Osteocyte (in vitro differentiated cells): Measurements from ENCODE around the gene DHX30. TPM values are rescaled to one million over a fixed set of nuclear protein-coding genes. Genes with fewer than 3 reads are reported as not detected.
A peak's percentile ranks its signal among the peaks of the same experiment; 100 is the strongest.
"Not testable (repeated sequence)": the region's sequence is repeated elsewhere in the genome, so short reads cannot be mapped to it uniquely, and the experiment has no call there.

Experiments used
- DNase-seq: peaks from one replicate; pipeline ENCODE4 v3.0.0; 2021; ENCODE audit warnings: mixed read lengths; ENCODE audit not compliant: unreplicated experiment; ENCODE audit errors: extremely low spot score
- H3K27ac Mint-ChIP-seq: one replicate; pipeline ENCODE4 v1.8.0; 2021; ENCODE audit warnings: mild to moderate bottlenecking, mixed read lengths; ENCODE audit not compliant: unreplicated experiment
- H3K27me3 Mint-ChIP-seq: one replicate; pipeline ENCODE4 v1.8.0; 2021; ENCODE audit warnings: mixed read lengths; ENCODE audit not compliant: unreplicated experiment
- H3K36me3 Mint-ChIP-seq: one replicate; pipeline ENCODE4 v1.8.0; 2021; ENCODE audit warnings: mixed read lengths; ENCODE audit not compliant: unreplicated experiment
- H3K4me1 Mint-ChIP-seq: one replicate; pipeline ENCODE4 v1.8.0; 2021; ENCODE audit warnings: mixed read lengths; ENCODE audit not compliant: unreplicated experiment
- H3K4me3 Mint-ChIP-seq: one replicate; pipeline ENCODE4 v1.8.0; 2021; ENCODE audit warnings: mild to moderate bottlenecking, moderate library complexity, mixed read lengths; ENCODE audit not compliant: unreplicated experiment
- H3K9me3 Mint-ChIP-seq: one replicate; pipeline ENCODE4 v1.8.0; 2021; ENCODE audit warnings: mixed read lengths; ENCODE audit not compliant: unreplicated experiment
- CTCF ChIP-seq: fragments of 200-600 bp; sonication (generic); IDR thresholded peaks from 2 replicates; pipeline ENCODE4 v1.5.0; 2021; ENCODE audit warnings: antibody characterized with exemption, mild to moderate bottlenecking, moderate library complexity
- total RNA-seq: library from RNA; stranded (reverse); gene quantifications from 2 replicates; pipeline ENCODE4 v1.2.1, GENCODE V29; 2021

DHX30 gene
- total RNA-seq, 1 donor from 2014 or later, result 78.9 TPM

- Mint-ChIP-seq H3K9me3 (no peaks in the 10 kb centered on the region), H3K4me3 (no peak overlapping the region), H3K27me3 (no peaks in the 10 kb centered on the region), H3K36me3 (peaks cover 16% of the 10 kb centered on the region), H3K27ac (no peak overlapping the region), H3K4me1 (peaks cover 7% of the 10 kb centered on the region)
- TF ChIP-seq CTCF, result peak; percentile 11
- DNase-seq, result no peak
Measured at GRCh38 chr3:47882338-47882737, 79.4 kb downstream of the DHX30 start.

- H3K27me3 Mint-ChIP-seq, result no peaks in the 10 kb centered on the region
- no peak for TF ChIP-seq CTCF
- no peak overlapping the region for H3K4me3 Mint-ChIP-seq
- no peaks in the 10 kb centered on the region for H3K9me3 Mint-ChIP-seq
- DNase-seq, result no peak
- no peaks in the 10 kb centered on the region for H3K4me1 Mint-ChIP-seq
- no peak overlapping the region for H3K27ac Mint-ChIP-seq
- peaks cover 30% of the 10 kb centered on the region for H3K36me3 Mint-ChIP-seq
Measured at GRCh38 chr3:47884603-47885002, 81.7 kb downstream of the DHX30 start.

GRCh38 chr3:47885168-47885567, 82.2 kb downstream of the DHX30 start:
- Mint-ChIP-seq H3K4me3 (no peak overlapping the region), H3K36me3 (peaks cover 35% of the 10 kb centered on the region), H3K27me3 (no peaks in the 10 kb centered on the region), H3K9me3 (no peaks in the 10 kb centered on the region), H3K4me1 (peaks cover under 1% of the 10 kb centered on the region), H3K27ac (no peak overlapping the region)
- no peak for DNase-seq
- TF ChIP-seq CTCF, result no peak

GRCh38 chr3:47887991-47888390, 85.1 kb downstream of the DHX30 start:
- H3K4me3 Mint-ChIP-seq, H3K27me3 Mint-ChIP-seq, H3K27ac Mint-ChIP-seq, H3K9me3 Mint-ChIP-seq, DNase-seq, H3K4me1 Mint-ChIP-seq: not testable (repeated sequence)
- peaks cover 44% of the 10 kb centered on the region for H3K36me3 Mint-ChIP-seq

- Mint-ChIP-seq H3K27ac (no peak overlapping the region), H3K4me3 (no peak overlapping the region), H3K36me3 (peaks cover 41% of the 10 kb centered on the region), H3K27me3 (no peaks in the 10 kb centered on the region), H3K9me3 (no peaks in the 10 kb centered on the region), H3K4me1 (peaks cover 7% of the 10 kb centered on the region)
- DNase-seq, result no peak
- no peak for TF ChIP-seq CTCF
Measured at GRCh38 chr3:47888986-47889757, 86.2 kb downstream of the DHX30 start.
